NCI-H446 (cell line): ENCODE data around the gene ZNHIT2.

Experiments
- DNase-seq, 2 experiments: peaks; one replicate each; lab custom pipeline; 2025; lab: John Stamatoyannopoulos, UW

Gene ZNHIT2

DNA sequence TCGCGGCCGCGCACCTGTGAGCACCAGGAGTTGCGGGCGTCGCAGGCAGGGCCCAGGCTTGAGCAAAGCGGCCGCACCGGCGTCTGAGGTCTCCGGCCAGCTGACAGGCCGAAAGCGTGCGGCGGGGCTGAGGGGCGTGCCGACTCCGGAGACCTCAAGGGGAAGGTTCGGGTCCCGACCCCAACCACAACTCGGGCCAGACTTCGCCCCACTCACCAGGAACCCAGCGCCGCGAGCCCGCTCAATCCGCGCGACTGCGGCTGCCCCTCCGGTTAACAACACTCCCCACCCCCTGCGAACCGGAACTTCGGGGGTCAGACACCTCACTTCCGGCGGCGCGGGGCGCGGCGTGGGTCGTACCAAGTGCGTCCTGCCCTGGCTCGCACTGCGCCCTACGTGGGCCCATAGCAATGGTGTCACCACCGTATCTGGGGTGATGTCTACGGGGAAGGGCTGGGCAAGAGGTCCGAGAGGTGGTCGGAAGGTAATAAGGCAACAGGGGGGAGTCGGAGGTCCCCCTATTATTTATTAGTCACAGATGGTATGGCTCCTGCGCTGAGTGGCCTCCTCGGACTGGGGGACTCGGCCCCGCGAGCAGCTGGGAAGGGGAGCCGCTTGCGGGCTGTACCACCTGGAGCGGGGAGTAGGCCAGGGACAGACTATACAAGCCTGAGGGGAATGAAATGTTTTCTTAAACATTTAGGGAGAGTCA lies 16.9 kb upstream of the ZNHIT2 start, which contains the start of gene SYVN1:
Gene SYVN1 (minus strand): TSS at position 280 of the 712 bp plus-strand sequence. CDS start 918 bp downstream, outside the sequence.
- peak; percentile 77 to 92 for DNase-seq

DNA sequence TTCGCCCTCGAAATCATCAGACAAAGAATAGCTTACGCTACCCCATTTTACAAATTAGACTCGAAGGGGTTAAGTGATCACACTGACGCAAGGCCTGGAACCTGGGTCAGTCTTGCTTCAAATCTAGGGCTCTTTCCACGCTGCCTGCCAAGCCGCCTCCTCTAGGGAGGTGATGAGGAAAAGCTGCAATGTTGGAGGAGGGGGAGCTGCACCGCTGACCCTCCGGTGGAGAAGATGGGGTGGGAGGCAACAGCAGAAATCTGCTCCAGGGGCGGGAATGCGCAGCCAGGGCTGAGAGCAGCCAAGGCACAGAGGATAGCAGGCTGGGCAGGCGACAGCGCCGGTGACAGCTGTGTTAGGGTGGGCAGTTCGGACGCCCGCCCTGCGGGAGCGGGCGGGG lies 16.2 kb upstream of the ZNHIT2 start:
- no peak for DNase-seq

DNA sequence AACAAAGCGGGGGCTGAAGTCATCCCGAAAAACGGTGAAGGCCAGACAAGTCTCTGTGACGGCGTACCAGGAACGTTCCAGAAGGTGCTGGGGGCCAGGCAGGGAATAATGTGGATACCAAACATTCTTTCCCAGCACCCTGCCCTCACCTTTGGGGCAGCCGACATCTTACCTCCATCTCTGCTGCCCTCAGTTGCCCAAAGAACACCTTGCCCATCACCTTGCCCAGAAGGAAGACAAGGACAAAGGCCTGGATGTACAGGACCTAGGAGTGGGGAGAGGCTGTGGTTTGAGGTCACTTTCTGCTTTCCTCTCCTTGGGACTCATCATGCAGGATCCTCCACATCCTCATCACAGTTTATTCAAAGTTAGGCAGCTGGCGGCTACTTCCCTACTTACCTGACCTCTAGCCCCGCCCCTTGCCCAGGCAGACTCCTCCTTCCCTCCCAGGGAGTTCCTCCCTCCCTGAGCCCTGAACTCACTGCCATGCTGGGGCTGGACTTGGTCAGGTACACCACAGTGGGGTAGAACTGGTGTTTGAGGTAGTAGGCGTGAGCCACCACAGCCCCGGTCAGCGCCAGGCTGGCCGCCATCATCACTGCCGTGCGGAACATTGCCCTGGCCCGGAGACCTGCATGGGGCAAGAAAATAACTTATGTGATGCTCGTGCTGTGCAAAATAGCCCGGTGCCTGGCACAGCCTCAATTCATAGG lies 15.6 kb upstream of the ZNHIT2 start:
- no peak for DNase-seq

DNA sequence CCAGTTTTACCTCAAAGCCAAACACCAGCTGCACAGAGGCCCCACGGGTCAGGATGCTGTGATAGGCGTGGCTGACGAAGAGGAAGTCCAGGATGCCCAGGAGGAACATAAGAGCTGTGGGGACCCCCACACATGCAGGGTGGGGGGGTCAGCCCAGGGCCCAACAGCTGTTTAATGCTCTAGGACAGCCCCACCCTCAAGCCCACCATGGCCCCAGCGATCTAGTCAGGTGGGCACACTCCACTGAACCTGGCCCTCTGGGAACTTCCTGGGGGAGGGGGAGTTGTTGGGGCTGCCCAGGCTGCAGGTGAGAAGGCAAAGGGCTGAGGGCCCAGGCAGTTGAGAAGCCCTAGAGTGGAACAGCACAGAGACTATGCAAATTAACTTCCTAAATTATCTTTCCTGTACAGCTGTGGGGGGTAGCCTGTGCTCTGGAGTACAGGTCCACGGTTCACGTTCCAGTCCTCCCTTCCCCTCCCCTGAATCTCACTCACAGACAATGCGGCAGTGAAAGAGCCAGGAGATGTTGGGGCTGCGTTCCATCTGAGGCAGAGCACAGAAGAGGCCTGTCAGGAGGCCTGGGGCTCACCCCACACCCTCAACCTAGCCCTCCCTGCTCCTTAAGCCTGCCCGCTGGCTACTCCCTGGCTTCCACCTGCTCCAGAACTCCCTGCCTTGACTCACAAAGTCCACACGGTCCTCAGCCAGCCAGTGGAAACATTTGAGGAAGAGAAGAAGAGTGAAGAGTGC lies 14.9 kb upstream of the ZNHIT2 start:
- DNase-seq = no peak

DNA sequence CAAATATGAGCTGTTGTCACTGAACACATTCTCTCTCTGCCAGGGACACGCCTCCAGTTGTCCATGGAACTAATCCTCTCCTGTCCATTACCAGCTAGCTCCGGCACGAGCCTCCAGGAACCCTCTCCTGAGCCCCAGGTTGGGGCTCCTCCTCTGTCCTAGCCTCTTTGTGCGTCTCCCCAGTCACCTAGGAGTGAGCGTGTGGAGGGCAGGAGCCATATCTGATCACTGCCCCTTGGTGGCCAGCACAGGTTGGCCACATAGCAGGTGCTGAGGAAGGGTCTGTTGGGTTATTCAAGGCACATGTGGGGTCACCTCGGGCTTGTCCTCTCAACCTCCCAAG lies 14.4 kb upstream of the ZNHIT2 start:
- no peak for DNase-seq

DNA sequence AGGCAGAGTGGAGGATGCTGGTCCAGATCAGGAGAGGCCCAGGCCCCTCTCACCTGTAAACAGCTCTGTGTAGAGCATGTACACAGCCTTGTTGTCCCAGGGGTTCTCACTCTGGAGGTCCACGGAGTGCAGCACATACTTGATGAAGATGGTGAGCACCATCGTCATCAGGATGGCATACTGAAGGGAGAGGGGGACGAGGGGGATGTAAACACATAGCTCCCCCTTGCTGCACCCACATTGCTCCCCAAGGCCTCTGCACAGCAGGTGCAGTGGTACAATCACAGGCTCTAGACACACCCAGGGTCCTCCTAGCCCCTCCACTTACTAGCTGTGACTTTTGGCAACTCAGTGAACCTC lies 13.9 kb upstream of the ZNHIT2 start:
- no peak for DNase-seq

DNA sequence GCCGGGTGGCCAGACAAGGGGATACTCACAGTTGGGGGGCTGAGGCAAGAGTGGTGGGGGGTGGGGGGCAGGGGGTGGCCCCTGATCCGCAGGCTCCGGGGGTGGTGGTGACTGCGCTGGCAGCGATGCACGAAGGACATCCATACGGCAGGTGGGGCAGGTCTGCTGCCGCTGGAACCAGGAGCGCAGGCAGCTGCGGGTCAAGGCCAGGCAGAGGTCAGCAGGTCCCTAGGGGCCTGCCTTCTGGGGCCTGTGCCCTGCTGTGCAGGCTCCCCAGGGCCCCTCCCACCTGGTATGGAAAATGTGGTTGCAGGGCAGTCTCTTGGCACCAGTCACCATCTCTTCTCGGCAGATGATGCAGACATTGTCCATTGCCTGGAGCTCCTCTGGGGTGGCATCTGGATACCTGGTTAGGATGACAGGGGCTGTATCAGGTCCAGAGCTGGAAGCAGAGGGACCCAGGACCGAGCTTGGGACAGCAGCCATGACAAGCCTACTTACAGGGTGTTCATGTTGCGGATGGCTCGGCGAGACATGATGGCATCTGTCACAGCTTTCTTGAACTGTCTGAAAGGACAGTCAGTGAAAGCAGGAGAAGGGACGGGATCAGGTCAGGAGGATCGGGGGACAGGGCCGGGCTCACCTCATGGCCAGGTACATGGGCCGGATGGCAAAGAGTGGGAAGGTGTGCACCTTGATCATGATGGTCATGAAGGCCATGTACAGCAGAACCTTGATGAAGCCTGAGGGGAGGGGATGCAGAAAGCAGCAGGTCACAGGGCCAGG lies 13.3 kb upstream of the ZNHIT2 start:
- DNase-seq = no peak

DNA sequence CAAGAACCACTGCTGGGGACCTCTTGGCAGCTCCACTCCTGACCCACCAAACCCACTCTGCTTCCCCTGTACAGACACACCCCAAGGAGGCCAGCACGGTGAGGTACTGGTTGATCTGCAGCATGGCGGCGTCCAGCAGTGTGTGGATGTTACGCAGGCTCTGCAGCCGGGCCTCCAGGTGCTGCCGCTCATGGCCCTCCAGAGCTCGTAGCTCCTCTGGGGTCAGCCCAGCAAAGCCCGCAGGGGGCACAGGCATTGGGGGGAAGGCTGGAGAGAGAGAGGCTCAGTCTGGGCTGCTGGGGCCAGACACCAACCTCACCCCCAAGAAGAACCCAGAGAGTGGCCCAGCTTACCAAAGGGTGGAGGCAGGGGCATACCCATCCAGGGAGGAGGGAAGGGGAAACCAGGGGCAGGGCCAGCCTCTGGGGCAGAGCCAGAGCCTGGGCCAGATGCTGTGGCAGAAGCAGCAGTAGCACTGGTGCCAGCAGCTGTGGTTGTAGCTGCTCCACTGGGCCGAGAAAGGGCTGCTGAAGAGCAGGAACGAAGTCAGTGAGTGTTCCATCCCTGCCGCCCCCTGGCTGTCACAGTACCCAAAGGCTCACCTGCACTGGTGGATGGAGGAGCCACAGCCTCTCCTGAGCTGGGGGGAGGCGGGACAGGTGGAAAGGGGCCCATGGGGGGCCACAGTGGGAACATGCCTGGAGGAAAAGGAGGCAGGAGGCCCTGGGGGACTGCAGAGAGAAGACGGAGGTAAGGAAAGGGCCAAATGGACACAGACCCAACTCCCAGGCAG lies 12.3 kb upstream of the ZNHIT2 start:
- no peak for DNase-seq

DNA sequence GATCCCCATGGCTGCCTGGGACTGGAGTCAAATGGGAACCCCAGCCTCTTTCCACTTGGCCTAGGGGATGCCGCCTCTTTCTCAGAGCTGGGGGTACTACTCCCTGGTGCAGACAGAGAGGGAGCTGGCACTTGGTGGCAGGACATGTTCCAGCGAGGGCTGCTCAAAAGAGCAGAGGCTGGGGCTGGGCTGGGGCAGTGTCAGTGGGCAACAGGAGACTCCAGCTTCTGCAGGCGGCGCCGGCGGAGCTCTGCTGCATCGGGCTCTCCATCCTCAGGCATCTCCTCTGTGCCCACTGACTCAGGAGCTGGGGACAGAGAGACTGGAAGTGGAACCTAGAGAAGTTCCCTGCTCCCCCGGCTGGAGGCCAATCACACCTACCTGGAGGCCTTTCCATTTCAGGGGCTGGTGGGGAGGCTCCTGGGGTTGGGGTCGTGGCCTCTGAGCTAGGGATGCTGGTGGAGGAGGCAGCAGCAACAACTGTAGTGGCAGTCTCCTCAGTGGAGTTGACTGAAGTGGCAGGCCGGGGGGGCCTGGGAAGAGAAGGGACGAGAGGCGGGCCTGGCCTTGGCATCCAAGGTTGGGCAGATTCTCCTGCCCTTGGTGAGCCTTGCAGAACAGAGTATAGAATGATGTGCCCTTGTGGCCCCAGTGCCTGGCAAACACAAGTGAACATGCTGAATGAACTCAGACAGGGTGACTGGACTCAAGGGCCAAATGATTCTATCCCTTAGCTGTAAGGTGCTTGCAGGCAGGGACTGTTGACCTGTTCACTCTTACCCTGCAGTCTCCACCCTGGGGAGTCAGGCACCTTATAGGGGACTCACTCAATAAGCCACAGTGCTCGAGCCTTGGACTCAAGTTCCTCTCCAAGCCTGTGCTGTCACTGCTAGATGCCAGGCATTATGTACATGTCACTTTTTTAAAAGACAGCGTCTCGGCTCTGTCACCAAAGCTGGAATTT lies 11.0 kb upstream of the ZNHIT2 start:
- no peak for DNase-seq

DNA sequence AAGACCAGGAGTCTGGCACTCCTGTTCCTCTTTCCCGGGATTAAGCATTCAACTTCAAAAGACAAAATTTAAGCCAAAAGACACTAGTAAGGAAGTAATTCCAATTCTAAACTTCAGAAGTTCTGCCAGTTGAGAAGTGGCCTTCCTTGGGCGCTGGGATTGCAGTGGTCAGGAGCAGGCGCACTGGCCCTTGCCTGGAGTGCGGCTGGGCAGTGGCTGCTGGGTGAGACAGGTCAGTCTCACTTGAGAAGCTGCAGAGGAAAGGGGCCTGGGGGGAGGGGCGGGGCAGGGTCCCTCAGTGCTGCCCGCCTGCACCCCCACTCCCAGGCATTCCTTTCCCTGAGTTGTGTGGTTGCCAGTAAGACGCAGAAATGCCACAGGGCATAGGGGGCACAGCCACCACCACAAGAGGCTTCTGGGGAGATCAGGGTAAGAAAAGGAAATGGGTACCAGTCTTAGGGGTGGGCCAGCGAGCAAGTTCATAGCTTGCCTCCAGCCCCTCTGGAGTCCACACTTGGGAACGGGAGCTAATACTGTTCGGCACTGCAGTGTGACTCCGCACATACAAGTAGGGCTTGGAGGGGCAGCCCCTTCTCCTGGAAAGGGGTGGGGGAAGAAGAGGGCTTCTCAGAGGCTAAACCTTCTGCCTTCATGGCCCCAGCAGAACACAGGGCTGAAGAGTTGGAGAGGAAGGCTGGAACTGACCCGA lies 10.1 kb upstream of the ZNHIT2 start:
- DNase-seq = no peak

DNA sequence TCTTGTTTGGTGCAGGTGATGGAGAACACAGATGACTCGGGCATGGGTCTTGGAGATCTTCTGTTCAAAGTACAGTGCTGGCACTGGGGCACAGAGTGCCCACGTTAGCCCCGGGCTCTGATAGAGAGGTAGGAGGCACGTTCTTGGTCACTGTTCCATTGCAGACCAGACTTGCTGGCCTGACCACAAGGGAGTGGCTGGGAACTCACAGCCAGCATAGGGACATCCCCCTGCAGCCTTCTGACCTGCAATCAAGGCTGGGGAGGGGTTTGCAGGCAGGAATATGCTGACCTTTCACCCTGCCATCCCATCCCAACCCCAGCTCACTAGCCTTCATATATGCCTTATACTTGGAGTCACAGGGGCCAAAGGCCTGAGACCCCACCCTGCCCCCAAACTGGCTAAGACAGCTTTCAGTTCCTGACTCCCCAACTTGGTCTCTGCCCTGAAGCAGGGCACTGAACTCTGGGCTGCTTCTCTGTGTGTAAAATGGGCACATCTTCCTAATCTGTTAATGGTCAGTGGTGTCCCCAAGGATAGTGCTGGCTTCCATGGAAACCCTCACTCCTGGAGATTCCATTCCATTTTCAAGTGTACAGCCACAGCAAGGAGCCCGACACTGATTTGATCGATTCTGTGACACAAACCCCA lies 9.2 kb upstream of the ZNHIT2 start:
- no peak for DNase-seq

DNA sequence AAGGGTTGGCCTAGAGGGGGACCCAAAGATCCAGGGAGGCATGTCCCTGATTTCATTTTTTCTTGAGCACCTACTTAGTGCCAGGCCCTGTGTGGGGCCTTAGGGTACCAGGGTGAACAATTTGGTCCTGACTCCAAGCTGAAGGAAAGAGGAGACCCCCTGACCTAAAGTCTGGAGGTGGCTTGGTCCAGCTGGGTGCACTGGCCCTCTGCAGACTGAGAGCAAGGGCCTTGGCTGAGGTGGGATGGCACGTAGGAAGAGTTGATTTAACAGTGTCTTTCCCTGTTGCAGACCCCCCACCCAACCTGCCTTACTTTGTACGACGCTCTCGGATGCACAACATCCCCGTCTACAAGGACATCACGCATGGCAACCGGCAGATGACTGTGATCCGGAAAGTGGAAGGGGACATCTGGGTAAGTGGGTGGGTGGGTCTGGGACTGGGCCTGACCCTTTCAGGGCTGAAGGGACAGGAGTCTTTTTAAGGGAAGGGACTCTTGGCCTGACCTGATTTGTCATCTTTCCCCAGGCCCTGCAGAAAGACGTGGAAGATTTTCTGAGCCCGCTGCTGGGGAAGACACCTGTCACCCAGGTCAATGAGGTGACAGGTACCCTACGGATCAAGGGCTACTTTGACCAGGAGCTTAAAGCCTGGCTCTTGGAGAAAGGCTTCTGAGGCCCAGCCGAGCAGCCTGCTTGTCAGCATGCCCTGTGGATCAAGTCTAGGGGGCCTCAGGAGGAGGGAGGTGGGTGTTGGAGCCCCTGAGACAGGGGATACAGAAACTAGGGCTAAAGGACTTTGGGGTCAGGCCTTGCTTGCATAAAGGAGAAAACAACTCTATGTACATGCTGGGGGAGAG lies 7.9 kb upstream of the ZNHIT2 start:
- no peak for DNase-seq

DNA sequence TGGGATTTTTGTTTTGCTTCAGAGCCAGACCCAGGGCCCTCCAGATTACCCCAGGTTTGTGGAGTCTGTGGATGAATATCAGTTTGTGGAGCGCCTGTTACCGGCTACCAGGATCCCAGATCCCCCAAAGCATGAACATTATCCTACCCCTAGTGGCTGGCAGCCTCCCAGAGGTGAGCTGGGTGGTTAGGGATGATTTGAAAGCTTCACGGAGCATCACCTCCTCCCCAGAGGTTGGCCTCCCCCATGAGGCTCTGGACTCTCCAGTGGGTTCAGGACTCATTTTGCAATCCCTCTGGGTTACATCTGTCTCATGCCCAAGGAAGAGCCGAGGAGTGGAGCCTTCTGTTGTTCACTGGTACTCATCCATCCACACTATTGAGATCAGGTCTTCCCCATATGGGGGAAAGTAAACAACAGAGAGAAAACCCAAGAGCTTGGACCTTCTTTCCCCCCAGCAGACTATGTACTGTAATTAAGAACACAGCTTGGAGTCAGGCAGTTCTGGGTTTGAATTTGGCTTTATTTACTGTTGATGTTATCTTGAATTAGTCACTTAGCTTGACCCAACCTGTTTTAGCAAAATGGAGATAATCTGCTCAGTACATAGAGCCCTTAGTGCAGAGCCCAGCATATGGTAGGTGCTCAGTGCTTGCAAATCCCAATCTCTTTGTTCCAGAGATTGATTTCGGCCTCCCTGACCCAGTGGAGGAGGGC lies 7.1 kb upstream of the ZNHIT2 start:
- DNase-seq = no peak

DNA sequence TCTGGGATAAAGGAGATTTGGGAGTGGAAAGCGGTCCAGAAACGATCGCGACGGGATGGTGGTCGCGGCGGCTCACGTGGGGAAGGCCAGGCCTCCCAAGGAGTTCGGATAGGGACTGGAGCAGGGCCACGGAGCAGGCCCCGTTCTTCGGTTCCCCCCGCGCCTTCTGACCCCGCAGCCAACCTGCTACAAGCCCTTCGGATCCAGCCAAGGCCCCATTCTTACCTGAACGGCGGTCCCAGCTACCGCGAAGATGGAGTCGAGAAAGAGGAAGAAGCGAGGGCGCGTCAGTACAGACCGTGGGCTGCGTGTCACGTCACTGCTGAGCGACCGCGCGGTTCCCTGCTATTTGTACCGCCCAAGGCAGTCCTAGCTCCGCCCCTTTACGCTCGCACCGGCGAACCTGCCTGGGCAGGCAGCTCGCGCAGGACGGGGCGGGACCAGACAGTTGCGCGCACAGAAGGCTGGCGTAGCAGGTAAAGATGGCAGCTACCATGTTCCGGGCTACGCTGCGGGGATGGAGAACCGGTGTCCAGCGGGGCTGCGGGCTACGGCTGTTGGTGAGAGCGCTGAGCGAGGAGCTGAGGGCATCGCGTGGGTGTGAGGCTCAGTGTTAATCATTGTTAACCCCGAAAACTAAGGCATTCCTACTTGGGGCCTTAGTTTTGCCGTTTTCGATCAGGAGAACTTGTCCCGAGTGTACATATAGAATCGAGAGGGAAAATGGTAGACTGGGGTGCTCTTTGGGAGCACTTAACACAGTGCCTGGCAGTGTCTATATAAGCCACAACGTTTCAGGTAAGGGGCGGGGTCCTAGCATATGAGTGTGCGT lies 4.6 kb upstream of the ZNHIT2 start, which contains the start of the genes FAU and MRPL49:
Gene FAU (minus strand): TSS at position 270 of the 832 bp plus-strand sequence. CDS start 321 bp downstream, outside the sequence.
Gene MRPL49 (plus strand): TSS at position 457 of the 832 bp plus-strand sequence. CDS start 26 bp downstream, at position 483.
- peak; percentile 95 to 99 for DNase-seq

DNA sequence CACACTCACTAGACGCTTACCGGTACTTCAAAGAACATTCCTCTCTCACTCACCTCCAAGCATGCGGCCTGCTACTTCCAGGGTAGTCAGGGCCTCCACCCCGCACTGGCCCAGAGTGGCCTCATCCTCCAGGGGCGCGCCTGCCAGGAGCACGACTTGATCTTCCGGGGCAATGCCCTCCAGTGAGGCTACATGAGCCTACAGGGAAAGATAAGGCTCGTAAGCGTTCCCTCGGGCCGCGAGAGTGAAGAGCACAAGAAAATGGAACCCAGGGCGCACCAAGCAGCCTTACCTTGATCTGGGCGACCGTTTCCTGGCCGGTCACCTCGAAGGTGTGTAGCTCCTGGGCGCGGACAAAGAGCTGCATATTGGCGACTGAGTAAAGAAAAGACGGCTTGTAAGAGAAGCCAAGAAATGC lies 4.0 kb upstream of the ZNHIT2 start:
- DNase-seq = no peak

DNA sequence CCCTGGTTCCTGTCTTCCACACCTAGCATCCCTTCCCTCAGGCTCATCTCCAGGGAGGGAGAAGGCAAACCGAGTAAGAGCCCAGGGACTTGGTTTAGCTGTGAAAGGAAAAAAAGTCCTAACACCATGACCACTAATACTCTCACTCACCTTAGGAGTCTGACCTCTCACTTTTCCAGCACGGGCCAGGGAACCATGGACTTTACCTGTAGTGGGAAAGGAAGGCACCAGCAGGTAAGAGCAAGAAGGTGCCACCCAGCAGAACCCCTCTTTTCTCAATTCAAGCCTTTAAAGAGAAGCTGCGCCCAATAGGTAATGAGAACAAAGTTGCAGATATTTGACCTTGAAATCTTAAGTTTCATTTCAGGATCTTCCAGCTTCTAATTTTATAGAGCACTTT lies 3.3 kb upstream of the ZNHIT2 start:
- DNase-seq = no peak
